PC-9 (cell line): ENCODE data around the gene SLC16A4. TPM values are rescaled to one million over a fixed set of nuclear protein-coding genes. Genes with fewer than 3 reads are reported as not detected.
A peak's percentile ranks its signal among the peaks of the same experiment; 100 is the strongest.
"Not testable (repeated sequence)": the region's sequence is repeated elsewhere in the genome, so short reads cannot be mapped to it uniquely, and the experiment has no call there.

Experiments used
- BruUV-seq: library from RNA; stranded (reverse); fragments of 400-500 nt; replicated peaks from 2 replicates; lab custom pipeline; 2021; lab: Mats Ljungman, UMichigan
- CTCF ChIA-PET: fragments of 300-600 bp; sonication (Branson Sonifier 250); formaldehyde crosslinking; loops from one replicate; lab custom pipeline; 2022; ENCODE audit warnings: antibody characterized with exemption; lab: Charles Lee
- POLR2A ChIA-PET: fragments of 300-600 bp; sonication (Branson Sonifier 250); formaldehyde crosslinking; loops from one replicate; lab custom pipeline; 2022; ENCODE audit warnings: antibody characterized with exemption; ENCODE audit not compliant: unreplicated experiment; lab: Charles Lee
- DNase-seq, 2 experiments: peaks; one replicate each; pipeline versions ENCODE4 v3.0.0 to v3.0.0-alpha.2; 2015 to 2022; ENCODE audit warnings: mixed read lengths in 1 of 2
- H2AFZ ChIP-seq: fragments of 200-600 bp; sonication (generic); 2 replicates; pipeline ENCODE4 v1.8.1; 2017; ENCODE audit warnings: antibody characterized with exemption
- H3F3A ChIP-seq: fragments of 200-600 bp; sonication (generic); 2 replicates; pipeline ENCODE4 v1.8.1; 2017; ENCODE audit warnings: antibody characterized with exemption, mild to moderate bottlenecking, low read depth; ENCODE audit not compliant: insufficient read depth
- H3K27ac ChIP-seq: fragments of 200-600 bp; sonication (generic); 2 replicates; pipeline ENCODE4 v1.6.1; 2016; ENCODE audit warnings: mixed run types
- H3K27me3 ChIP-seq: fragments of 200-600 bp; sonication (generic); 2 replicates; pipeline ENCODE4 v1.6.1; 2016; ENCODE audit warnings: low read depth, mixed run types; ENCODE audit not compliant: insufficient read depth
- H3K36me3 ChIP-seq: fragments of 200-600 bp; sonication (generic); 2 replicates; pipeline ENCODE4 v1.6.1; 2016; ENCODE audit warnings: low read depth, mixed run types
- H3K4me1 ChIP-seq: fragments of 200-600 bp; sonication (generic); replicated peaks from 2 replicates; pipeline ENCODE4 v1.6.1; 2016; ENCODE audit warnings: mixed run types; ENCODE audit not compliant: insufficient read depth
- H3K4me2 ChIP-seq: fragments of 200-600 bp; sonication (generic); 2 replicates; pipeline ENCODE4 v1.6.1; 2017; ENCODE audit warnings: mixed run types
- H3K4me3 ChIP-seq: fragments of 200-600 bp; sonication (generic); 2 replicates; pipeline ENCODE4 v1.6.1; 2016; ENCODE audit warnings: mixed run types
- H3K79me2 ChIP-seq: fragments of 200-600 bp; sonication (generic); 2 replicates; pipeline ENCODE4 v1.6.1; 2017; ENCODE audit warnings: low read depth, mixed run types
- H3K9me2 ChIP-seq: fragments of 200-600 bp; sonication (generic); 2 replicates; pipeline ENCODE4 v1.8.1; 2017; ENCODE audit warnings: mild to moderate bottlenecking; ENCODE audit not compliant: insufficient read depth
- H3K9me3 ChIP-seq: fragments of 200-600 bp; sonication (generic); 2 replicates; pipeline ENCODE4 v1.8.1; 2016; ENCODE audit warnings: low read depth; ENCODE audit not compliant: insufficient read depth
- H4K20me1 ChIP-seq: fragments of 200-600 bp; sonication (generic); 2 replicates; pipeline ENCODE4 v1.8.1; 2017; ENCODE audit not compliant: insufficient read depth
- CTCF ChIP-seq: fragments of 200-600 bp; sonication (generic); conservative IDR thresholded peaks from 2 replicates; pipeline ENCODE4 v1.6.1; 2017; ENCODE audit warnings: mixed run types, antibody characterized with exemption, mild to moderate bottlenecking, moderate library complexity
- EZH2 ChIP-seq: fragments of 200-600 bp; sonication (generic); IDR thresholded peaks from 2 replicates; pipeline ENCODE4 v1.8.0; 2017; ENCODE audit warnings: antibody characterized with exemption, low read depth
- intact Hi-C: fragments of 100-400 bp; cut with micrococcal nuclease; formaldehyde crosslinking; loops from one replicate; pipeline ENCODE4 v1.10.0; 2022; ENCODE audit not compliant: unreplicated experiment
- total RNA-seq: library from RNA; stranded (reverse); gene quantifications from 2 replicates; pipeline ENCODE4 v1.2.3, GENCODE V29; 2021

Gene SLC16A4
- total RNA-seq, 1 experiment from 2014 or later, result 32.7 TPM

GRCh38 chr1:110403805-110404204 lies 13.0 kb upstream of the SLC16A4 start:
- Histone ChIP-seq H2AFZ (no peak overlapping the region), H3K9me3 (no peaks in the 10 kb centered on the region), H3K27me3 (no peaks in the 10 kb centered on the region), H3K27ac (no peak overlapping the region), H3K4me1 (peaks cover 19% of the 10 kb centered on the region), H4K20me1 (no peaks in the 10 kb centered on the region; the same call in 1 of the 2 replicates), H3K79me2 (peaks cover 46% of the 10 kb centered on the region), H3K36me3 (peaks cover 52% of the 10 kb centered on the region), H3K9me2 (no peaks in the 10 kb centered on the region), H3K4me2 (no peak overlapping the region), H3K4me3 (no peak overlapping the region), H3F3A (peaks cover 42% of the 10 kb centered on the region)
- no peak for DNase-seq
- no TSS peak for BruUV-seq
- ChIA-PET POLR2A (no interaction called here), CTCF (no interaction called here)
- TF ChIP-seq CTCF (no peak), EZH2 (no peak)
- intact Hi-C loops, result no loop called here

- H3K79me2 ChIP-seq, H4K20me1 ChIP-seq, H3K4me3 ChIP-seq, H3K4me2 ChIP-seq, H3K9me3 ChIP-seq, intact Hi-C loops, H2AFZ ChIP-seq, CTCF ChIA-PET, H3K27me3 ChIP-seq, DNase-seq, BruUV-seq, H3K27ac ChIP-seq, H3K9me2 ChIP-seq, POLR2A ChIA-PET: not testable (repeated sequence)
- Histone ChIP-seq H3K36me3 (peaks cover 12% of the 10 kb centered on the region), H3K4me1 (peaks cover 23% of the 10 kb centered on the region), H3F3A (peaks cover 51% of the 10 kb centered on the region)
Observed at GRCh38 chr1:110396259-110396958, 5.6 kb upstream of the SLC16A4 start.

GRCh38 chr1:110394493-110394820 lies 3.6 kb upstream of the SLC16A4 start:
- Histone ChIP-seq H2AFZ (no peak overlapping the region), H3F3A (peaks cover 56% of the 10 kb centered on the region), H3K27me3 (no peaks in the 10 kb centered on the region), H3K4me2 (peak overlapping the region; percentile 15; the same call in 1 of the 2 replicates), H4K20me1 (no peaks in the 10 kb centered on the region), H3K79me2 (no peaks in the 10 kb centered on the region), H3K4me3 (no peak overlapping the region), H3K9me2 (no peaks in the 10 kb centered on the region), H3K4me1 (peaks cover 23% of the 10 kb centered on the region), H3K9me3 (no peaks in the 10 kb centered on the region; the same call in 1 of the 2 replicates), H3K36me3 (no peaks in the 10 kb centered on the region), H3K27ac (0 out of 2 replicates have a peak overlapping the region, but pooled peaks have one; percentile 23)
- no peak for DNase-seq
- intact Hi-C loops, result no loop called here
- TF ChIP-seq CTCF (no peak), EZH2 (no peak)
- CTCF ChIA-PET, result no interaction called here
- POLR2A ChIA-PET, result no interaction called here
- BruUV-seq, result no TSS peak
